NCI-H2227 (cell line): Measurements from ENCODE around the gene NAPB.

Source experiments
- DNase-seq: peaks from one replicate; lab custom pipeline; 2025; ENCODE audit not compliant: unreplicated experiment; lab: John Stamatoyannopoulos, UW

Gene NAPB

GRCh38 chr20:23438661-23439060 is 17.4 kb upstream of the NAPB start:
- DNase-seq: no peak

- DNase-seq: no peak
Measured at GRCh38 chr20:23437126-23437899, 16.0 kb upstream of the NAPB start.

- no peak for DNase-seq
Measured at GRCh38 chr20:23436681-23437080, 15.4 kb upstream of the NAPB start.

- no peak for DNase-seq
Measured at GRCh38 chr20:23435626-23436539, 14.6 kb upstream of the NAPB start.

- DNase-seq: no peak
Measured at GRCh38 chr20:23434521-23435313, 13.4 kb upstream of the NAPB start.

GRCh38 chr20:23433628-23434027 is 12.3 kb upstream of the NAPB start:
- DNase-seq: no peak

- DNase-seq: no peak
Measured at GRCh38 chr20:23425129-23425528, 3.8 kb upstream of the NAPB start.

- DNase-seq: peak; percentile 18
Measured at GRCh38 chr20:23419995-23420901, 1.0 kb downstream of the NAPB start.

GRCh38 chr20:23419657-23419994 is 1.7 kb downstream of the NAPB start:
- no peak for DNase-seq

GRCh38 chr20:23417861-23418260 is 3.4 kb downstream of the NAPB start:
- DNase-seq: no peak

GRCh38 chr20:23415959-23416583 is 5.2 kb downstream of the NAPB start:
- DNase-seq: no peak

- DNase-seq: no peak
Measured at GRCh38 chr20:23415555-23415954, 5.7 kb downstream of the NAPB start.

GRCh38 chr20:23414526-23415188 is 6.6 kb downstream of the NAPB start:
- no peak for DNase-seq

- no peak for DNase-seq
Measured at GRCh38 chr20:23413862-23414422, 7.3 kb downstream of the NAPB start.

GRCh38 chr20:23412026-23412425 is 9.3 kb downstream of the NAPB start:
- no peak for DNase-seq

- DNase-seq: no peak
Measured at GRCh38 chr20:23410916-23411695, 10.2 kb downstream of the NAPB start.

GRCh38 chr20:23409800-23410199 is 11.5 kb downstream of the NAPB start:
- DNase-seq: no peak

GRCh38 chr20:23408957-23409356 is 12.3 kb downstream of the NAPB start:
- no peak for DNase-seq
